GM12878 (cell line): ENCODE data around the gene FAM151A. TPM values are rescaled to one million over a fixed set of nuclear protein-coding genes. Genes with fewer than 3 reads are reported as not detected.

Experiments
- ATAC-seq: fragments of 200-7000 bp; cut with Tn5 transposase; 3 replicates; pipeline ENCODE4 v1.9.1; 2020; ENCODE audit warnings: mild to moderate bottlenecking, moderate library complexity
- BruUV-seq: library from RNA; stranded (reverse); fragments of 400-500 nt; replicated peaks from 2 replicates; lab custom pipeline; 2021; lab: Mats Ljungman, UMichigan
- CTCF ChIA-PET: fragments of 300-600 bp; sonication (Branson Sonifier 250); formaldehyde crosslinking; extraction: SDS; loops from one replicate; lab custom pipeline; 2021; ENCODE audit warnings: inconsistent platforms; lab: Yijun Ruan, JAX
- POLR2A ChIA-PET: fragments of 350-600 bp; formaldehyde crosslinking; extraction: SDS; loops from one replicate; lab custom pipeline; 2021; ENCODE audit warnings: inconsistent platforms; lab: Charles Lee
- RAD21 ChIA-PET: fragments of 300-600 bp; sonication (Branson Sonifier 250); formaldehyde crosslinking; loops from one replicate; lab custom pipeline; 2023; ENCODE audit warnings: antibody characterized with exemption; ENCODE audit not compliant: unreplicated experiment; lab: Charles Lee
- SMC1A ChIA-PET: fragments of 300-600 bp; sonication (Branson Sonifier 250); formaldehyde crosslinking; loops from one replicate; lab custom pipeline; 2023; ENCODE audit not compliant: unreplicated experiment, uncharacterized antibody; lab: Charles Lee
- DNase-seq: peaks from one replicate; pipeline ENCODE4 v3.0.0-alpha.2; 2011; ENCODE audit warnings: low read depth, low spot score
- FAIRE-seq: peaks from 3 replicates; lab custom pipeline; 2011; peaks lifted over from hg19 to GRCh38; lab: Jason Lieb, UNC
- H2AFZ ChIP-seq: 2 replicates; pipeline ENCODE4 v1.6.0; 2011; ENCODE audit warnings: low read depth, low read length, control low read depth; ENCODE audit not compliant: control insufficient read depth
- H3K27ac ChIP-seq: 2 replicates; pipeline ENCODE4 v1.5.1; 2011; ENCODE audit warnings: control low read depth; ENCODE audit not compliant: control insufficient read depth, insufficient read depth
- H3K27me3 ChIP-seq, 2 experiments: replicated peaks in 1 of 2; 2 replicates each; pipeline versions ENCODE4 v1.6.0 to v1.6.1; 2011; ENCODE audit warnings: low read length in 1 of 2; ENCODE audit not compliant: control insufficient read depth in 2 of 2, insufficient read depth in 2 of 2
- H3K36me3 ChIP-seq, 2 experiments: 2 replicates each; pipeline ENCODE4 v1.5.1; 2011; ENCODE audit warnings: low read length in 1 of 2; ENCODE audit not compliant: control insufficient read depth in 2 of 2, insufficient read depth in 2 of 2
- H3K4me1 ChIP-seq: 2 replicates; pipeline ENCODE4 v1.6.1; 2011; ENCODE audit warnings: mild to moderate bottlenecking, low read length, moderate library complexity, mixed read lengths; ENCODE audit not compliant: control insufficient read depth, insufficient read depth
- H3K4me2 ChIP-seq: 2 replicates; pipeline ENCODE4 v1.6.0; 2011; ENCODE audit warnings: control low read depth; ENCODE audit not compliant: control insufficient read depth, insufficient read depth
- H3K4me3 ChIP-seq: fragments of 200-600 bp; sonication (generic); 2 replicates; pipeline ENCODE4 v1.5.1; 2016
- H3K79me2 ChIP-seq: 2 replicates; pipeline ENCODE4 v1.6.0; 2011; ENCODE audit warnings: low read length; ENCODE audit not compliant: control insufficient read depth, insufficient read depth
- H3K9ac ChIP-seq: 2 replicates; pipeline ENCODE4 v1.8.0; 2011; ENCODE audit warnings: low read length, control low read depth, mixed read lengths; ENCODE audit not compliant: control insufficient read depth, insufficient read depth
- H3K9me3 ChIP-seq: replicated peaks from 3 replicates; pipeline ENCODE4 v1.5.1; 2011; ENCODE audit warnings: mild to moderate bottlenecking, low read length; ENCODE audit not compliant: control insufficient read depth, insufficient read depth
- H4K20me1 ChIP-seq: 2 replicates; pipeline ENCODE4 v1.6.0; 2011; ENCODE audit not compliant: control insufficient read depth, insufficient read depth
- BMI1 ChIP-seq: fragments of 450-650 bp; IDR thresholded peaks from 2 replicates; pipeline ENCODE4 v1.6.1; 2016; ENCODE audit warnings: mild to moderate bottlenecking, moderate library complexity, borderline replicate concordance
- CBX3 ChIP-seq: fragments of 200-600 bp; sonication (generic); IDR thresholded peaks from 2 replicates; pipeline ENCODE4 v1.6.1; 2016; ENCODE audit warnings: low read depth, borderline replicate concordance
- HCFC1 ChIP-seq: fragments of 150-350 bp; IDR thresholded peaks from 2 replicates; pipeline ENCODE4 v1.6.1; 2014; ENCODE audit warnings: low read length
- NR2F1 ChIP-seq: fragments of 450-650 bp; conservative IDR thresholded peaks from 2 replicates; pipeline ENCODE4 v1.6.1; 2017; ENCODE audit warnings: mild to moderate bottlenecking
- NRF1 ChIP-seq: conservative IDR thresholded peaks from 2 replicates; pipeline ENCODE4 v1.6.1; 2011; ENCODE audit warnings: mild to moderate bottlenecking, low read depth, low read length, improper control_type of control experiment
- RELA ChIP-seq: fragments of 450-650 bp; IDR thresholded peaks from 2 replicates; pipeline ENCODE4 v1.8.0; 2014; ENCODE audit warnings: borderline replicate concordance; ENCODE audit not compliant: partially characterized antibody
- WGBS: methylation state at CpG from one replicate; pipeline ENCODE4 v1.1.6; 2016; ENCODE audit warnings: low lambda C conversion rate; ENCODE audit not compliant: insufficient replicate concordance, insufficient coverage; ENCODE audit errors: missing lambda C conversion rate; 5-methylcytosine and 5-hydroxymethylcytosine counted together
- in situ Hi-C: fragments of 300-500 bp; cut with MboI; formaldehyde crosslinking; loops from 9 replicates; pipeline ENCODE4 v1.14.3; 2018; ENCODE audit warnings: mixed read lengths
- intact Hi-C: fragments of 100-400 bp; cut with micrococcal nuclease; formaldehyde crosslinking; loops from one replicate; pipeline ENCODE4 v1.14.2; 2022; ENCODE audit not compliant: unreplicated experiment
- polyA plus RNA-seq, 11 experiments: library from polyadenylated mRNA; depleted of rRNA in 4 of 11; unstranded in 6 of 11; stranded (reverse) in 5 of 11; fragments of >200 nt; fragmentation: Nextera tagmentation in 4 of 11; fragmentation: Illumina TruSeq in 1 of 11; extraction: Ambion mirVana in 4 of 11; extraction: Trizol in 1 of 11; gene quantifications; 1 replicate in 1 of 11; 2 replicates in 10 of 11; pipeline versions ENCODE4 v1.2.1 to v1.2.3, GENCODE V29; 2011 to 2016; ENCODE audit warnings: inconsistent platforms in 2 of 11, missing spikeins in 2 of 11, low read depth in 1 of 11
- total RNA-seq, 4 experiments: library from RNA; depleted of rRNA in 3 of 4; stranded (reverse); fragments of >200 nt in 3 of 4; fragmentation: Illumina TruSeq in 1 of 4; extraction: Trizol in 1 of 4; gene quantifications; 2 replicates each; pipeline versions ENCODE4 v1.2.1 to v1.2.3, GENCODE V29; 2013 to 2021
- TF ChIP-seq, protein P1 (sequence below), 3 experiments: IDR thresholded peaks in 2 of 3; conservative IDR thresholded peaks in 1 of 3; 2 replicates each; pipeline ENCODE4 v1.5.1; 2011; ENCODE audit warnings: low read depth in 3 of 3, low read length in 3 of 3, mild to moderate bottlenecking in 3 of 3, control low read depth in 2 of 3, moderate library complexity in 2 of 3, inconsistent platforms in 1 of 3, mixed read lengths in 1 of 3; ENCODE audit not compliant: control insufficient read depth in 2 of 3, insufficient read depth in 1 of 3; ENCODE audit errors: extremely low read depth in 1 of 3
- TF ChIP-seq, protein P2 (sequence below): IDR thresholded peaks from 2 replicates; pipeline ENCODE4 v1.6.1; 2011; ENCODE audit warnings: mild to moderate bottlenecking, low read depth, low read length, moderate library complexity; ENCODE audit not compliant: insufficient replicate concordance

FAM151A gene
- total and polyA plus RNA-seq, 10 of the 15 experiments (the other 5 are each of a cell fraction or from before 2014, with no cell fraction given) = 0.09 to 0.34 (median 0.14) TPM; not detected in 5

DNA sequence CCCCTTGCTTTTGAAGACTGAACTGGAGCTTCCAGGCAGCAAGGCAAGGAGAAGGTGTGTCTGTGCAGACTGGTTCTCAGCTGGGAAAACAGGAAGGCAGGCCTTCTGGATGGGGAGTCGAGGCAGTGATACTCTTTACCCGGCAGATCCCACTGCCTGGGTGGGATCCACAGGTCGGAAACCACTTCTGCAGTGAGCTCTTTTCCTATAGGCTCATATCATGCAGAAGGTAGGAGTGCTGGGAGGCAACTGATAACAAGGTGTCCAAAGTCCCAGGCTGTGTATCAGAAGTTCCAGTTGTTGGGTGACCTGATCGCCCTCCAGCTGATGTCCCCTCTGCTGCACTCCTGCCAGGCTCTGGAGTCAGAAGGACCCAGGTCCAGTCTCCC lies 58.2 kb downstream of the FAM151A start:
- BruUV-seq = no TSS peak
- intact Hi-C loops = no loop called here
- no peak overlapping the region for H3K4me2 ChIP-seq

More for the DNA sequence above, 58.2 kb downstream of the FAM151A start:
- ATAC-seq = no peak
- ChIA-PET RAD21 (no interaction called here), CTCF (no interaction called here), POLR2A (no interaction called here), SMC1A (no interaction called here)
- no peaks in the 10 kb centered on the region for H3K27me3 ChIP-seq
- no peak for DNase-seq
- 11% methylated on average over 4 of the region's 4 CpGs for WGBS
- H4K20me1 ChIP-seq = no peaks in the 10 kb centered on the region
- FAIRE-seq = no peak
- H3K9me3 ChIP-seq = no peaks in the 10 kb centered on the region
- H2AFZ ChIP-seq = no peak overlapping the region
- no peak overlapping the region for H3K9ac ChIP-seq
- in situ Hi-C loops = no loop called here
- no peaks in the 10 kb centered on the region for H3K4me1 ChIP-seq
- H3K79me2 ChIP-seq = no peaks in the 10 kb centered on the region
- H3K36me3 ChIP-seq = no peaks in the 10 kb centered on the region
- no peak overlapping the region for H3K27ac ChIP-seq
- no peak overlapping the region for H3K4me3 ChIP-seq
- TF ChIP-seq, protein P1, sequence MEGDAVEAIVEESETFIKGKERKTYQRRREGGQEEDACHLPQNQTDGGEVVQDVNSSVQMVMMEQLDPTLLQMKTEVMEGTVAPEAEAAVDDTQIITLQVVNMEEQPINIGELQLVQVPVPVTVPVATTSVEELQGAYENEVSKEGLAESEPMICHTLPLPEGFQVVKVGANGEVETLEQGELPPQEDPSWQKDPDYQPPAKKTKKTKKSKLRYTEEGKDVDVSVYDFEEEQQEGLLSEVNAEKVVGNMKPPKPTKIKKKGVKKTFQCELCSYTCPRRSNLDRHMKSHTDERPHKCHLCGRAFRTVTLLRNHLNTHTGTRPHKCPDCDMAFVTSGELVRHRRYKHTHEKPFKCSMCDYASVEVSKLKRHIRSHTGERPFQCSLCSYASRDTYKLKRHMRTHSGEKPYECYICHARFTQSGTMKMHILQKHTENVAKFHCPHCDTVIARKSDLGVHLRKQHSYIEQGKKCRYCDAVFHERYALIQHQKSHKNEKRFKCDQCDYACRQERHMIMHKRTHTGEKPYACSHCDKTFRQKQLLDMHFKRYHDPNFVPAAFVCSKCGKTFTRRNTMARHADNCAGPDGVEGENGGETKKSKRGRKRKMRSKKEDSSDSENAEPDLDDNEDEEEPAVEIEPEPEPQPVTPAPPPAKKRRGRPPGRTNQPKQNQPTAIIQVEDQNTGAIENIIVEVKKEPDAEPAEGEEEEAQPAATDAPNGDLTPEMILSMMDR (IDR thresholded peaks at IDR 0.05 in 2 of 3, conservative IDR thresholded peaks at IDR 0.05 in 1 of 3; ENCODE audit: control insufficient read depth in 2 of 3, extremely low read depth in 1 of 3, insufficient read depth in 1 of 3, low read depth in 3 of 3, low read length in 3 of 3) = no peak
- no peak for TF ChIP-seq NR2F1
- no peak for TF ChIP-seq BMI1
- no peak for TF ChIP-seq HCFC1
- TF ChIP-seq NRF1 = no peak
- TF ChIP-seq, protein P2, sequence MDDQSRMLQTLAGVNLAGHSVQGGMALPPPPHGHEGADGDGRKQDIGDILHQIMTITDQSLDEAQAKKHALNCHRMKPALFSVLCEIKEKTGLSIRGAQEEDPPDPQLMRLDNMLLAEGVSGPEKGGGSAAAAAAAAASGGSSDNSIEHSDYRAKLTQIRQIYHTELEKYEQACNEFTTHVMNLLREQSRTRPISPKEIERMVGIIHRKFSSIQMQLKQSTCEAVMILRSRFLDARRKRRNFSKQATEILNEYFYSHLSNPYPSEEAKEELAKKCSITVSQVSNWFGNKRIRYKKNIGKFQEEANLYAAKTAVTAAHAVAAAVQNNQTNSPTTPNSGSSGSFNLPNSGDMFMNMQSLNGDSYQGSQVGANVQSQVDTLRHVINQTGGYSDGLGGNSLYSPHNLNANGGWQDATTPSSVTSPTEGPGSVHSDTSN = no peak
- TF ChIP-seq CBX3 = no peak
- no peak for TF ChIP-seq RELA
